Mesendoderm (in vitro differentiated cells): ENCODE results near the gene ANXA6.

ENCODE experiments used
- DNase-seq: peaks from one replicate; pipeline ENCODE4 v3.0.0; 2013
- H2AK5ac ChIP-seq: 2 replicates; pipeline ENCODE4 v1.6.1; 2013; ENCODE audit warnings: low read length, inconsistent platforms
- H2BK120ac ChIP-seq: 2 replicates; pipeline ENCODE4 v1.6.1; 2013; ENCODE audit warnings: low read depth, mild to moderate bottlenecking, low read length, moderate library complexity, mixed read lengths
- H2BK15ac ChIP-seq: replicated peaks from 2 replicates; pipeline ENCODE4 v1.6.1; 2013; ENCODE audit warnings: low read depth, mild to moderate bottlenecking, moderate library complexity
- H2BK5ac ChIP-seq: 2 replicates; pipeline ENCODE4 v1.6.1; 2013; ENCODE audit warnings: low read length, inconsistent platforms
- H3K18ac ChIP-seq: 2 replicates; pipeline ENCODE4 v1.6.1; 2013; ENCODE audit warnings: mild to moderate bottlenecking, low read length, mixed read lengths
- H3K23ac ChIP-seq: one replicate; pipeline ENCODE4 v1.6.1; 2013; ENCODE audit warnings: low read length
- H3K27ac ChIP-seq: 2 replicates; pipeline ENCODE4 v1.5.1; 2013; ENCODE audit warnings: low read depth, mild to moderate bottlenecking, inconsistent platforms, low read length, moderate library complexity
- H3K27me3 ChIP-seq: 2 replicates; pipeline ENCODE4 v1.6.1; 2013; ENCODE audit warnings: low read length, control low read depth, mild to moderate bottlenecking, inconsistent platforms; ENCODE audit not compliant: insufficient read depth, poor library complexity
- H3K36me3 ChIP-seq: 2 replicates; pipeline ENCODE4 v1.6.1; 2013; ENCODE audit warnings: low read length, inconsistent platforms; ENCODE audit not compliant: control insufficient read depth, insufficient read depth
- H3K4ac ChIP-seq: one replicate; pipeline ENCODE4 v1.6.1; 2013; ENCODE audit warnings: low read depth, mild to moderate bottlenecking, low read length, moderate library complexity
- H3K4me1 ChIP-seq: 2 replicates; pipeline ENCODE4 v1.6.1; 2013; ENCODE audit warnings: low read depth, low read length, inconsistent platforms; ENCODE audit not compliant: control insufficient read depth
- H3K4me2 ChIP-seq: 2 replicates; pipeline ENCODE4 v1.6.1; 2013; ENCODE audit warnings: low read length
- H3K4me3 ChIP-seq: 2 replicates; pipeline ENCODE4 v1.5.1; 2013; ENCODE audit warnings: mild to moderate bottlenecking, low read length
- H3K56ac ChIP-seq: one replicate; pipeline ENCODE4 v1.6.1; 2013; ENCODE audit warnings: low read length
- H3K79me1 ChIP-seq: 2 replicates; pipeline ENCODE4 v1.6.1; 2013; ENCODE audit warnings: low read length, inconsistent platforms
- H3K79me2 ChIP-seq: 2 replicates; pipeline ENCODE4 v1.6.1; 2013; ENCODE audit warnings: mild to moderate bottlenecking, low read length; ENCODE audit not compliant: control insufficient read depth, insufficient read depth
- H3K9ac ChIP-seq: 2 replicates; pipeline ENCODE4 v1.6.1; 2013; ENCODE audit warnings: low read length, inconsistent platforms
- H4K5ac ChIP-seq: one replicate; pipeline ENCODE4 v1.6.1; 2013; ENCODE audit warnings: low read length
- H4K8ac ChIP-seq: one replicate; pipeline ENCODE4 v1.6.1; 2013; ENCODE audit warnings: low read depth, mild to moderate bottlenecking, control low read depth, low read length, moderate library complexity
- WGBS: extraction: QIAGEN DNeasy Blood & Tissue Kit; methylation state at CpG from one replicate; pipeline ENCODE4 v1.1.7; 2013; ENCODE audit warnings: low lambda C conversion rate, missing lambda C conversion rate; ENCODE audit not compliant: insufficient coverage; ENCODE audit errors: extremely low coverage; 5-methylcytosine and 5-hydroxymethylcytosine counted together

The ANXA6 gene

GRCh38 chr5:151191661-151192060, 34.1 kb upstream of the ANXA6 start:
- Histone ChIP-seq H3K27me3 (no peaks in the 10 kb centered on the region), H3K4ac (no peak overlapping the region), H3K79me1 (no peaks in the 10 kb centered on the region), H3K56ac (no peak overlapping the region), H2AK5ac (no peak overlapping the region), H3K27ac (no peak overlapping the region), H3K18ac (no peak overlapping the region), H3K9ac (no peak overlapping the region), H4K5ac (no peak overlapping the region), H3K36me3 (no peaks in the 10 kb centered on the region), H2BK120ac (no peak overlapping the region), H3K4me2 (no peak overlapping the region), H4K8ac (no peak overlapping the region), H2BK5ac (no peak overlapping the region), H3K23ac (no peak overlapping the region), H3K4me1 (no peaks in the 10 kb centered on the region), H3K79me2 (no peaks in the 10 kb centered on the region), H2BK15ac (no peak overlapping the region), H3K4me3 (no peak overlapping the region)
- DNase-seq = peak; percentile 47
- WGBS = no CpG with 5 or more reads among the region's 1 CpG

- Histone ChIP-seq H3K4me2 (no peak overlapping the region), H3K18ac (no peak overlapping the region), H3K27me3 (no peaks in the 10 kb centered on the region), H3K4ac (no peak overlapping the region), H3K27ac (no peak overlapping the region), H3K79me1 (no peaks in the 10 kb centered on the region), H3K36me3 (no peaks in the 10 kb centered on the region), H3K23ac (no peak overlapping the region), H2BK5ac (no peak overlapping the region), H3K9ac (no peak overlapping the region), H3K4me3 (no peak overlapping the region), H2AK5ac (no peak overlapping the region), H4K5ac (no peak overlapping the region), H3K4me1 (no peaks in the 10 kb centered on the region), H2BK15ac (no peak overlapping the region), H4K8ac (no peak overlapping the region), H3K79me2 (no peaks in the 10 kb centered on the region), H2BK120ac (no peak overlapping the region), H3K56ac (no peak overlapping the region)
- DNase-seq = no peak
- WGBS = no CpG with 5 or more reads among the region's 2 CpGs
These were observed 31.6 kb upstream of the ANXA6 start for GRCh38 chr5:151189151-151189550.

GRCh38 chr5:151186538-151186937, 29.0 kb upstream of the ANXA6 start:
- no peak overlapping the region for H2BK5ac ChIP-seq
- no peak overlapping the region for H3K27ac ChIP-seq
- H3K4me3 ChIP-seq = no peak overlapping the region
- H2BK15ac ChIP-seq = no peak overlapping the region
- no CpG with 5 or more reads among the region's 4 CpGs for WGBS
- H3K36me3 ChIP-seq = no peaks in the 10 kb centered on the region
- H3K23ac ChIP-seq = no peak overlapping the region
- no peak overlapping the region for H2AK5ac ChIP-seq
- no peak overlapping the region for H4K8ac ChIP-seq
- H3K9ac ChIP-seq = no peak overlapping the region
- H3K79me2 ChIP-seq = no peaks in the 10 kb centered on the region
- H3K79me1 ChIP-seq = no peaks in the 10 kb centered on the region
- no peak overlapping the region for H3K56ac ChIP-seq
- no peak overlapping the region for H2BK120ac ChIP-seq
- no peak overlapping the region for H4K5ac ChIP-seq
- H3K4me1 ChIP-seq = no peaks in the 10 kb centered on the region
- H3K4me2 ChIP-seq = no peak overlapping the region
- no peak overlapping the region for H3K4ac ChIP-seq
- H3K27me3 ChIP-seq = no peaks in the 10 kb centered on the region
- DNase-seq = no peak
- H3K18ac ChIP-seq = no peak overlapping the region

GRCh38 chr5:151186052-151186451, 28.5 kb upstream of the ANXA6 start:
- Histone ChIP-seq H3K18ac (no peak overlapping the region), H3K79me2 (no peaks in the 10 kb centered on the region), H3K4me2 (no peak overlapping the region), H4K5ac (no peak overlapping the region), H2AK5ac (no peak overlapping the region), H4K8ac (no peak overlapping the region), H3K4me3 (no peak overlapping the region), H3K27me3 (no peaks in the 10 kb centered on the region), H3K4ac (no peak overlapping the region), H2BK120ac (no peak overlapping the region), H3K56ac (no peak overlapping the region), H2BK5ac (no peak overlapping the region), H3K23ac (no peak overlapping the region), H3K9ac (no peak overlapping the region), H3K4me1 (no peaks in the 10 kb centered on the region), H3K27ac (no peak overlapping the region), H3K36me3 (no peaks in the 10 kb centered on the region), H2BK15ac (no peak overlapping the region), H3K79me1 (no peaks in the 10 kb centered on the region)
- no CpG with 5 or more reads among the region's 5 CpGs for WGBS
- no peak for DNase-seq

GRCh38 chr5:151184316-151185042, 26.9 kb upstream of the ANXA6 start:
- Histone ChIP-seq H4K5ac (no peak overlapping the region), H4K8ac (no peak overlapping the region)
- WGBS = no CpG with 5 or more reads among the region's 10 CpGs

More at GRCh38 chr5:151184316-151185042, 26.9 kb upstream of the ANXA6 start:
- Histone ChIP-seq H3K4me3 (no peak overlapping the region), H2AK5ac (no peak overlapping the region), H3K27me3 (no peaks in the 10 kb centered on the region), H2BK5ac (no peak overlapping the region), H3K4ac (no peak overlapping the region), H2BK15ac (no peak overlapping the region), H3K4me2 (no peak overlapping the region), H3K79me2 (no peaks in the 10 kb centered on the region), H3K9ac (no peak overlapping the region), H3K36me3 (no peaks in the 10 kb centered on the region), H3K18ac (no peak overlapping the region), H3K27ac (no peak overlapping the region), H3K79me1 (no peaks in the 10 kb centered on the region), H2BK120ac (no peak overlapping the region), H3K23ac (no peak overlapping the region), H3K4me1 (no peaks in the 10 kb centered on the region), H3K56ac (no peak overlapping the region)
- DNase-seq = no peak
